GF-D8 (cell line): ENCODE measurements around the gene THAP7.

Experiments used
- DNase-seq: peaks from one replicate; lab custom pipeline; 2025; lab: John Stamatoyannopoulos, UW

THAP7 gene

GRCh38 chr22:20964090-20964798 is 37.7 kb downstream of the THAP7 start:
- DNase-seq = no peak

GRCh38 chr22:20963201-20964052 is 38.5 kb downstream of the THAP7 start:
- DNase-seq = no peak

GRCh38 chr22:20962491-20962945 is 39.4 kb downstream of the THAP7 start:
- no peak for DNase-seq

GRCh38 chr22:20960609-20961008 is 41.3 kb downstream of the THAP7 start:
- DNase-seq = no peak

GRCh38 chr22:20959578-20960461 is 42.1 kb downstream of the THAP7 start:
- no peak for DNase-seq

GRCh38 chr22:20957683-20958431 is 44.1 kb downstream of the THAP7 start:
- peak; percentile 4 for DNase-seq

- DNase-seq = no peak
Observed at GRCh38 chr22:20957102-20957682, 44.7 kb downstream of the THAP7 start.

GRCh38 chr22:20956258-20957101 is 45.4 kb downstream of the THAP7 start:
- DNase-seq = no peak

- no peak for DNase-seq
Observed at GRCh38 chr22:20955548-20955947, 46.4 kb downstream of the THAP7 start.

GRCh38 chr22:20953668-20954500 is 48.0 kb downstream of the THAP7 start:
- DNase-seq = no peak

GRCh38 chr22:20953342-20953608 is 48.6 kb downstream of the THAP7 start:
- DNase-seq = no peak

GRCh38 chr22:20952544-20953341 is 49.2 kb downstream of the THAP7 start:
- DNase-seq = no peak

GRCh38 chr22:20951932-20952380 is 50.0 kb downstream of the THAP7 start:
- DNase-seq = no peak

GRCh38 chr22:20951151-20951931 is 50.6 kb downstream of the THAP7 start:
- DNase-seq = no peak

- DNase-seq = no peak
Observed at GRCh38 chr22:20949698-20950183, 52.2 kb downstream of the THAP7 start.
